Subcutaneous adipose tissue (tissue), 4 donors: ENCODE results near the gene TMEM222. TPM values are rescaled to one million over a fixed set of nuclear protein-coding genes. Genes with fewer than 3 reads are reported as not detected.

Experiments used
- CTCF ChIP-seq: fragments of 450-650 bp; IDR thresholded peaks from one replicate; pipeline ENCODE4 v1.5.1; 2016; ENCODE audit warnings: low read depth, mild to moderate bottlenecking, control low read depth, antibody characterized with exemption, moderate library complexity
- total RNA-seq, 4 donors: library from RNA; depleted of rRNA; stranded (reverse); fragments of >200 nt; gene quantifications; one replicate each; pipeline ENCODE4 v1.1.0, GENCODE V29; 2016

Gene TMEM222
- total RNA-seq, 4 donors from 2014 or later = 15.9 to 23.7 (median 18.9) TPM

- no peak for TF ChIP-seq CTCF
These were observed 47.1 kb downstream of the TMEM222 start for GRCh38 chr1:27368869-27369582.

GRCh38 chr1:27372022-27372807 is 50.3 kb downstream of the TMEM222 start:
- no peak for TF ChIP-seq CTCF

GRCh38 chr1:27372808-27373690 is 51.1 kb downstream of the TMEM222 start:
- no peak for TF ChIP-seq CTCF

GRCh38 chr1:27374362-27375086 is 52.6 kb downstream of the TMEM222 start, which contains the start of gene FCN3:
FCN3 (minus strand) TSS chr1:27374824; CDS start chr1:27374818, 6 bp downstream.
- TF ChIP-seq CTCF = no peak

GRCh38 chr1:27377760-27378495 is 56.0 kb downstream of the TMEM222 start:
- no peak for TF ChIP-seq CTCF

GRCh38 chr1:27379564-27380122 is 57.7 kb downstream of the TMEM222 start:
- no peak for TF ChIP-seq CTCF
